H1 (cell line): ENCODE measurements around the gene KLRF1. TPM values are rescaled to one million over a fixed set of nuclear protein-coding genes. Genes with fewer than 3 reads are reported as not detected.

Experiments used
- CTCF ChIA-PET: fragments of 300-600 bp; sonication (Branson Sonifier 250); formaldehyde crosslinking; loops from one replicate; lab custom pipeline; 2021; ENCODE audit not compliant: partially characterized antibody; lab: Charles Lee
- POLR2A ChIA-PET: fragments of 300-600 bp; sonication (Branson Sonifier 250); formaldehyde crosslinking; loops from one replicate; lab custom pipeline; 2021; ENCODE audit warnings: inconsistent platforms; ENCODE audit not compliant: partially characterized antibody; lab: Charles Lee
- DNase-seq, 2 experiments: peaks; one replicate each; pipeline versions ENCODE4 v3.0.0 to v3.0.0-alpha.2; 2010 to 2022; ENCODE audit warnings: low spot score in 2 of 2, low read depth in 1 of 2, mixed read lengths in 1 of 2
- FAIRE-seq: peaks from 2 replicates; lab custom pipeline; 2011; peaks lifted over from hg19 to GRCh38; lab: Jason Lieb, UNC
- H2AFZ ChIP-seq: 2 replicates; pipeline ENCODE4 v1.8.1; 2012; ENCODE audit warnings: low read length, inconsistent platforms
- H2AK5ac ChIP-seq: 2 replicates; pipeline ENCODE4 v1.6.1; 2013; ENCODE audit warnings: low read depth, low read length
- H2BK120ac ChIP-seq: replicated peaks from 2 replicates; pipeline ENCODE3; 2013; ENCODE audit warnings: low read depth, low read length, inconsistent platforms
- H2BK12ac ChIP-seq: 2 replicates; pipeline ENCODE4 v1.6.1; 2013; ENCODE audit warnings: low read depth, low read length
- H2BK15ac ChIP-seq: 2 replicates; pipeline ENCODE4 v1.6.1; 2013; ENCODE audit warnings: low read length
- H2BK20ac ChIP-seq: 2 replicates; pipeline ENCODE4 v1.6.1; 2013; ENCODE audit warnings: low read length
- H2BK5ac ChIP-seq: 2 replicates; pipeline ENCODE4 v1.6.1; 2013; ENCODE audit warnings: low read depth, low read length
- H3K14ac ChIP-seq: 2 replicates; pipeline ENCODE4 v1.6.1; 2013; ENCODE audit warnings: inconsistent platforms; ENCODE audit not compliant: insufficient read length
- H3K18ac ChIP-seq: 2 replicates; pipeline ENCODE4 v1.6.1; 2013; ENCODE audit warnings: low read length; ENCODE audit errors: extremely low read depth
- H3K23ac ChIP-seq: 2 replicates; pipeline ENCODE4 v1.6.1; 2013; ENCODE audit warnings: inconsistent platforms; ENCODE audit not compliant: insufficient read length
- H3K23me2 ChIP-seq: 2 replicates; pipeline ENCODE4 v1.6.1; 2013; ENCODE audit warnings: low read depth, low read length
- H3K27ac ChIP-seq: 2 replicates; pipeline ENCODE4 v1.6.1; 2011; ENCODE audit warnings: low read depth, low read length, inconsistent platforms
- H3K27me3 ChIP-seq, 4 experiments: replicated peaks in 1 of 4; 1 replicate in 1 of 4; 2 replicates in 3 of 4; pipeline versions ENCODE4 v1.6.1 to v1.8.1; 2011 to 2013; ENCODE audit warnings: low read length in 3 of 4, mild to moderate bottlenecking in 3 of 4, inconsistent platforms in 2 of 4, mixed read lengths in 2 of 4, moderate library complexity in 1 of 4; ENCODE audit not compliant: control insufficient read depth in 3 of 4, insufficient read depth in 3 of 4; ENCODE audit errors: extremely low read depth in 1 of 4
- H3K36me3 ChIP-seq, 4 experiments: 2 replicates each; pipeline versions ENCODE4 v1.6.1 to v1.8.1; 2011 to 2013; ENCODE audit warnings: mild to moderate bottlenecking in 4 of 4, low read length in 3 of 4, moderate library complexity in 2 of 4, control low read depth in 1 of 4, inconsistent platforms in 1 of 4; ENCODE audit not compliant: insufficient read depth in 4 of 4, control insufficient read depth in 2 of 4
- H3K4ac ChIP-seq: replicated peaks from 2 replicates; pipeline ENCODE3; 2013; ENCODE audit warnings: low read length, low read depth, mixed read lengths, inconsistent platforms; ENCODE audit not compliant: insufficient read length
- H3K4me1 ChIP-seq, 4 experiments: replicated peaks in 1 of 4; 1 replicate in 1 of 4; 2 replicates in 3 of 4; pipeline versions ENCODE4 v1.6.1 to v1.8.1; 2011 to 2013; ENCODE audit warnings: low read length in 3 of 4, inconsistent platforms in 2 of 4, mixed read lengths in 1 of 4; ENCODE audit not compliant: insufficient read depth in 4 of 4, control insufficient read depth in 3 of 4
- H3K4me2 ChIP-seq, 2 experiments: 2 replicates each; pipeline versions ENCODE4 v1.6.1 to v1.8.1; 2011 to 2013; ENCODE audit warnings: low read depth in 2 of 2, low read length in 2 of 2, control low read depth in 1 of 2, inconsistent platforms in 1 of 2, mild to moderate bottlenecking in 1 of 2; ENCODE audit not compliant: insufficient read depth in 1 of 2
- H3K4me3 ChIP-seq, 4 experiments: fragments of 200-600, 300-600 bp in 1 of 4; sonication (generic), shearing (Covaris generic), sonication (Bioruptor Twin) in 1 of 4; 2 replicates each; pipeline versions ENCODE4 v1.5.1 to v1.8.1; 2011 to 2016; ENCODE audit warnings: low read length in 4 of 4, low read depth in 3 of 4, control low read depth in 2 of 4, inconsistent platforms in 2 of 4, mild to moderate bottlenecking in 2 of 4, mixed read lengths in 1 of 4, moderate library complexity in 1 of 4; ENCODE audit not compliant: insufficient read depth in 2 of 4; ENCODE audit errors: extremely low read depth in 1 of 4
- H3K56ac ChIP-seq: replicated peaks from 2 replicates; pipeline ENCODE3; 2013; ENCODE audit warnings: low read depth, mild to moderate bottlenecking, mixed read lengths, low read length, inconsistent platforms; ENCODE audit not compliant: insufficient read length
- H3K79me1 ChIP-seq: 2 replicates; pipeline ENCODE4 v1.6.1; 2013; ENCODE audit warnings: low read depth, low read length, control low read depth
- H3K79me2 ChIP-seq, 2 experiments: 2 replicates each; pipeline versions ENCODE4 v1.6.1 to v1.8.1; 2012 to 2013; ENCODE audit warnings: low read length in 2 of 2, mild to moderate bottlenecking in 2 of 2, inconsistent platforms in 1 of 2; ENCODE audit not compliant: insufficient read depth in 2 of 2, control insufficient read depth in 1 of 2
- H3K9ac ChIP-seq, 4 experiments: replicated peaks in 1 of 4; 1 replicate in 1 of 4; 2 replicates in 3 of 4; pipeline versions ENCODE4 v1.6.1 to v1.8.1; 2011 to 2013; ENCODE audit warnings: low read depth in 3 of 4, low read length in 3 of 4, control low read depth in 2 of 4, mild to moderate bottlenecking in 2 of 4, moderate library complexity in 2 of 4, inconsistent platforms in 1 of 4; ENCODE audit errors: extremely low read depth in 1 of 4
- H3K9me3 ChIP-seq, 2 experiments: 2 replicates each; pipeline versions ENCODE4 v1.6.1 to v1.8.1; 2012 to 2013; ENCODE audit warnings: mild to moderate bottlenecking in 2 of 2, moderate library complexity in 2 of 2, control low read depth in 1 of 2, inconsistent platforms in 1 of 2, low read depth in 1 of 2, low read length in 1 of 2, mixed read lengths in 1 of 2; ENCODE audit not compliant: insufficient read depth in 2 of 2
- H4K20me1 ChIP-seq, 2 experiments: replicated peaks in 1 of 2; 2 replicates each; pipeline versions ENCODE3 to v1.8.1; 2011 to 2013; ENCODE audit warnings: inconsistent platforms in 2 of 2, low read length in 2 of 2, mild to moderate bottlenecking in 1 of 2; ENCODE audit not compliant: insufficient read depth in 2 of 2, control insufficient read depth in 1 of 2
- H4K5ac ChIP-seq: 2 replicates; pipeline ENCODE4 v1.6.1; 2013; ENCODE audit warnings: low read length, low read depth, mixed read lengths, inconsistent platforms; ENCODE audit not compliant: insufficient read length
- H4K8ac ChIP-seq: 2 replicates; pipeline ENCODE4 v1.8.0; 2013; ENCODE audit warnings: mild to moderate bottlenecking, moderate library complexity, low read length, inconsistent platforms; ENCODE audit not compliant: insufficient read depth; ENCODE audit errors: extremely low read depth
- H4K91ac ChIP-seq: replicated peaks from 2 replicates; pipeline ENCODE3; 2013; ENCODE audit warnings: low read length, mixed read lengths, inconsistent platforms; ENCODE audit not compliant: insufficient read length
- JUN ChIP-seq: IDR thresholded peaks from 2 replicates; pipeline ENCODE4 v1.6.1; 2011; ENCODE audit warnings: low read depth, mild to moderate bottlenecking, improper control_type of control experiment, low read length
- KDM1A ChIP-seq: fragments of 200-600, 300-600 bp; sonication (generic); IDR thresholded peaks from 2 replicates; pipeline ENCODE4 v1.7.1; 2016; ENCODE audit warnings: mild to moderate bottlenecking, low read length, borderline replicate concordance
- SUZ12 ChIP-seq: fragments of 200-600 bp; sonication (generic); IDR thresholded peaks from 2 replicates; pipeline ENCODE4 v1.6.1; 2012; ENCODE audit warnings: mild to moderate bottlenecking, inconsistent platforms, low read length, moderate library complexity, mixed read lengths
- WGBS, 2 experiments: shearing (Covaris generic) in 1 of 2; methylation state at CpG; one replicate each; pipeline versions ENCODE4 v1.1.6 to v1.1.7; 2013 to 2015; ENCODE audit warnings: low lambda C conversion rate in 2 of 2, mixed read lengths in 2 of 2, inconsistent platforms in 1 of 2, low coverage in 1 of 2, missing lambda C conversion rate in 1 of 2; ENCODE audit not compliant: insufficient replicate concordance in 2 of 2, insufficient coverage in 1 of 2, insufficient read length in 1 of 2; ENCODE audit errors: extremely low coverage in 1 of 2, missing lambda C conversion rate in 1 of 2; 5-methylcytosine and 5-hydroxymethylcytosine counted together
- polyA plus RNA-seq, 7 experiments: library from polyadenylated mRNA; depleted of rRNA in 3 of 7; stranded (reverse) in 5 of 7; unstranded in 2 of 7; fragments of >200 nt in 5 of 7; fragments of 200-250 nt in 2 of 7; gene quantifications; 1 replicate in 5 of 7; 2 replicates in 1 of 7; 4 replicates in 1 of 7; pipeline versions ENCODE4 v1.2.1 to v1.2.3, GENCODE V29; 2011 to 2013; ENCODE audit warnings: missing spikeins in 2 of 7, mixed read lengths in 2 of 7
- total RNA-seq: library from RNA; stranded (reverse); fragmentation: NEBNext Ultra II Directional; extraction: Animal tissue kit (Norgen Biotek cat#: 25700); gene quantifications from 2 replicates; pipeline ENCODE4 v1.2.1, GENCODE V29; 2021

The KLRF1 gene
- total and polyA plus RNA-seq, 2 of the 8 experiments (the other 6 are each of a cell fraction or from before 2014, with no cell fraction given), result not detected

DNA sequence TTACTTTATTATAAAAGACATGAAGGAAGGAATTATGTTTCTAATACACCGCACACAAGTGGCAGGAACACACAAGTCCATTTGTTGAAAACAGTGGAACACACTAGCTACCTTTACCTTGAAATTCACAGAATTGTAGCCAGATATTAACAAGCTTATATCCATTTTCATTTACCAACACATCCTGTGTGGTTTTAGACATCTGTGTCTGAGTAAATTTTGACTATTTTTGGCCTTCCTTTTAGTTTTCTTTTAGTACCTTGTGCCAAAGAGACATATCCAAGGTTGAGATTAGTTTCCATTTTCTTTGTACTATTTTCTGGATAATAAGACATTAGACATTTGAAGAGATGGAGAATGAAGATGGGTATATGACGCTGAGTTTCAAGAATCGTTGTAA, 54.0 kb downstream of the KLRF1 start, which contains the start of gene KLRF2:
Gene KLRF2 (plus strand): TSS at position 244 of the 400 bp plus-strand sequence. CDS start 107 bp downstream, at position 351.
- no peak within 1 kb of the TSS for H2BK5ac ChIP-seq
- H3K36me3 ChIP-seq, result no peaks in the 10 kb centered on the region
- H3K4me2 ChIP-seq, result no peak within 1 kb of the TSS
- 0 out of 2 replicates have a peak within 1 kb of the TSS, but pooled peaks have one; percentile 10 for H2AK5ac ChIP-seq
- H3K27me3 ChIP-seq, result no peaks in the 10 kb centered on the region
- POLR2A ChIA-PET, result interaction anchor here (0.7 to 1.2 kb wide), 2 partner anchors 19 to 262 kb away, joined by 3 read pairs; no protein-coding TSS in a partner anchor
- H3K56ac ChIP-seq, result no peak within 1 kb of the TSS
- H3K23ac ChIP-seq, result no peak within 1 kb of the TSS
- H3K9me3 ChIP-seq, result no peaks in the 10 kb centered on the region
- no peak within 1 kb of the TSS for H2BK12ac ChIP-seq
- no peak for FAIRE-seq
- no peak within 1 kb of the TSS for H2BK20ac ChIP-seq
- no peak within 1 kb of the TSS for H4K91ac ChIP-seq
- H3K79me2 ChIP-seq, result no peaks in the 10 kb centered on the region
- no peaks in the 10 kb centered on the region for H4K20me1 ChIP-seq
- H3K14ac ChIP-seq, result no peak within 1 kb of the TSS
- DNase-seq, result no peak
- no peak within 1 kb of the TSS for H3K9ac ChIP-seq
- no peak within 1 kb of the TSS for H3K4me3 ChIP-seq
- no peaks in the 10 kb centered on the region for H3K79me1 ChIP-seq
- no peak within 1 kb of the TSS for H2BK15ac ChIP-seq
- no peak within 1 kb of the TSS for H2AFZ ChIP-seq
- CTCF ChIA-PET, result interaction anchor here (1.4 kb wide), 1 partner anchor 9 kb away, joined by 4 read pairs; no protein-coding TSS in a partner anchor
- no peak within 1 kb of the TSS for H3K4ac ChIP-seq
- 89% methylated on average over 3 of the region's 3 CpGs; no CpG with 5 or more reads in 1 of the 2 experiments for WGBS, 2 experiments
- TF ChIP-seq SUZ12, result no peak
- TF ChIP-seq KDM1A, result no peak
- no peak for TF ChIP-seq JUN
- TF ChIP-seq, all 59 proteins: peak for 0
- peaks cover 0 to 6% (median under 1%) of the 10 kb centered on the region in 4 experiments; a peak in 2 of 7 replicates for H3K4me1 ChIP-seq
- no peaks in the 10 kb centered on the region for H3K23me2 ChIP-seq
- H3K18ac ChIP-seq, result no peak within 1 kb of the TSS
- H4K5ac ChIP-seq, result no peak within 1 kb of the TSS
- no peak within 1 kb of the TSS for H2BK120ac ChIP-seq
- H3K27ac ChIP-seq, result no peak within 1 kb of the TSS
- H4K8ac ChIP-seq, result no peak within 1 kb of the TSS
